GM18508 (cell line): ENCODE results near the gene OAT.
"Not testable (repeated sequence)": the region's sequence is repeated elsewhere in the genome, so short reads cannot be mapped to it uniquely, and the experiment has no call there.

ENCODE experiments used
- ATAC-seq: cut with Tn5 transposase; IDR thresholded peaks from one replicate; pipeline ENCODE4 v1.9.1; 2021; ENCODE audit warnings: moderate number of reproducible peaks; ENCODE audit not compliant: insufficient read depth, unreplicated experiment

OAT gene

DNA sequence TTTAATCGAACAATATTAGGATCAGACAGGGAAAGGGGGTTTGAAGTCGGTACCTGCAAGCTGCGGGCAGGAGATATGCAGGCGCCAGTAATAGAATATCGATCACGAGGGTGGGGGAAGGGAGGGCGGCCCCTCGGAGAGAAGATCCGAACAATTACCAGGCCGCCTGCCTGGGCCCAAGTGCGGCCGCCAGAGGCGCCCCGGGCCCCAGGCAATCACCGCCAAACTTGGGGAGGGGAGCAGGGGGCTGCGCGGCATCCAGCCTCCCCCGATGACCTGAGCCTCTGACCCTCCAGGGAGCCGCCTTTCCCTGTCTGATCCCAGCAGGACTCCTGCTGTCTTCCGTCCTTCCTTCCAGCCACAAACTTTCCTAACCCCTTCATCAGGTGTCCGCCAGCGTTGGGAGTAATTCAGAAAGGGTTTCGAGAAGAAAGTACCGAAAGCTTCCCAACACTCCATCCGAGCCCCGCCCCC lies 30.0 kb upstream of the OAT start:
- no peak for ATAC-seq

DNA sequence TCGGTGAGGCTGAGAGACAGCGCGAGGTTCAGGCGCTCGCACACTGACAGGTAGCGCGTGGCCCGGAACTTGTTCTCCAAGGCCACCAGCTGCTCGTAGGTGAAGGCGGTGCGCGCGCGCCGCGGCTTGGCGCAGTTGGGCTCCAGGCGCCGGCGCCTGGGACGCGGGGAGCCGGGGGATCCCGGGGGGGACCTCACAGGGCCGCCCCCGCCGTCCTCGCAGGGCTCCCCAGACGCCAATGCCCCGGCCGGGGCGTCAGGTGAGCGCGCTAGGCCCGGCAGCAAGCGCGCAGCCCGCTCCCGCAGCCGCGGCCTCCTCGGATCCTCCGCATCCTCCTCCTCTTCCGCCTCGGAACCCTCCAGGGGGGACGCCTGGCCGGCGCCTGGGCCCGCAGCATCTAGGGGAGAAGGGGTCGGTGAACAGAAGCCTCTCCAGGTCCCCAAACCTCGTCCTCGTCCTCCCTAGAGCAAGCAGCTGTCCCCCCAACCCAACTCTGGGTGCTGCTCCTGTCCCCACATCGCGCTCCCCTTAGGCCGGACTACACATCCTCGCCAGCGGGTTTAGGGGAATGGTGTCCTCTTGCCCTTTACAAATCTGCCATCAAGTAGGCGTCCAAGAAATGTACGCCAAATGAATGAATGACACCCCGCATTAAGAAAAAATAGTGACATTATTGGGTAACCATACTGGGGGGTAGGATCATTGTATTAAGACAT lies 29.2 kb upstream of the OAT start:
- no peak for ATAC-seq

DNA sequence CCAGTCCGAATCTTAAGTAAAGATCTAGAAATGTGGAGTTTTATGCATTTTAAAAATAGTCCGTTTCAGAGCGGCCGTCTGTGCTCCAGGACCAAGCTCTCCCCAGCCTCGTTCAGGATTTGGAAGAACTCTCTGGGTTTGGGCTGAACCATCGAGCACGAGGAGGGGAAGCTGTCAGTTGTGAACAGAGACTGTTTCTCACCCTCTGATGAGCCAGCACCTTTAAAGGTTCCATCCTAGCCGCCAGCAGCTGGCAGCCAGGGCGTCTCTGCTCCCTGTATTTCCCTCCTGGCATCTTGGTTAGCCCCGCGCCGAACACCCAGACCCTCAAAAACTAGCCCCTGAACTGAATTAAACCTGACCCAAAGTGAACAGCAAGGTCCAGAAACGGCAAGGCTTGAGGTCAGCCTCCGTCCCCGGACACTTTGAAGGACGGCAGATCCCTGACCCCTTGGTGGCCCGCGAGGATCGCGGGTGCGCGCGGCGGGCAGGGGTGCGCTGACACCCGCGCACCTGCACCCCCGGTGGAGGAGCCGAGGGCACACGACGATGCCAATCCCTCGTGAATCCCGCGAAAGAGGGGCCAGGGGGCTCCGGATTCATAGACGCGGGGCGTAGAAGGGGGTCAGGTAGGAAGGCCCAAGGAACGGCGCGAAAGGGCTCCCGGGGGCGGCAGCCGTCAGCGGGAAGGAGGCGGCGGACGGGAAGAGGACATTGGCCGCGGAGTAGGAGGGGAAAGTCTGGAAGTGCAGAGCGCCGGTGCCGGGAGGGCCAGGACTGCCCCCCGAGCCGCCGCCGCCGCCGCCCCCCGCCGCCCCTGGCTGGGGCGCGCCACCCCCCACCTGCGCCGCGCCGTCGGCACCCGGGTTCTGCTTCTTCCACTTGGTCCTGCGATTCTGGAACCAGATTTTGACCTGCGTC lies 28.4 kb upstream of the OAT start:
- no peak for ATAC-seq

DNA sequence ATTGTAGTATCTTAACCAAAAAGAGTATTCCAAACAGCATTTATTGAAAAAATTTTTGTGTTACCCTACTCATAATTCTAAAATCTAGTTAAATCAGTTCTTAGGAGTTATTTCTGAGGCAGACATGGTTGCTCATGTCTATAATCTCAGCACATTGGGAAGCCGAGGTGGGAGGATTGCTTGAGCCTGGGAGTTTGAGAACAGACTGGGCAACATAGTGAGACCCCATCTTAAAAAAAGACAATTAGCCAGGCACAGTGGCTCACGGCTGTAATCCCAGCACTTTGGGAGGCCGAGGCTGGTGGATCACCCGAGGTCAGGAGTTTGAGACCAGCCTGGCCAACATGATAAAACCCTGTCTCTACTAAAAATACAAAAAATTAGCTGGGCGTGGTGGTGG lies 23.0 kb upstream of the OAT start:
- not testable (repeated sequence) for ATAC-seq

DNA sequence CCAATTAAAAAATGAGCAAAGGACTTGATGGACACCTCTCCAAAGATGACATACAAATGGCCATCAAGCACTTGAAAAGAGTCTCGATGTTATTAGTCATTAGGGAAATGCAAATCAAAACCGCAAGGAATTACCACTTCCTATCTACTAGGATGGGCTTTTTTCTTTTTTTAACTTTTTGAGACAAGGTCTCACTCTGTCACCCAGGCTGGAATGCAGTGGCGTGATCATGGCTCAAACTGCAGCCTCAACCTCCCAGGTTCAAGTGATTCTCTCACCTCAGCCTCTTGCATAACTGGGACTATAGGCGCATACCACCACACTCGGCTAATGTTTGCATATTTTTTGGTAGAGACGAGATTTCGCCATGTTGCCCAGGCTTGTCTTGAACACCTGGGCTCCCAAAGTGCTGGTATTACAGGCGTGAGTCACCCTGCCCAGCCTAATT lies 17.5 kb upstream of the OAT start:
- peak; percentile 65 for ATAC-seq

DNA sequence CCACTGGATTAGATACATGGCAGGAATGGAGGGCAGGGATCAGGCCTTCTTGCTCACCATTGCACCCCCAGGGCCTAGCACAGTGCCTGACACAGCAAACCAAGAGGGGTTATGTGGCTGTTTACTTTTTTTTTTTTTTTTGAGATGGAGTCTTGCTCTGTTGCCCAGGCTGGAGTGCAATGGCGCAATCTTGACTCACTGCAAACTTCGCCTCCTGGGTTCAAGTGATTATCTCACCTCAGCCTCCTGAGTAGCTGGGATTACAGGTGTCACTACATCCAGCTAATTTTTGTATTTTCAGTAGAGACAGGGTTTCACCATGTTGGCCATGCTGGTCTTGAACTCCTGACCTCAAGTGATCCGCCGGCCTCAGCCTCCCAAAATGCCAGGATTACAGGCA lies 17.0 kb upstream of the OAT start:
- not testable (repeated sequence) for ATAC-seq

DNA sequence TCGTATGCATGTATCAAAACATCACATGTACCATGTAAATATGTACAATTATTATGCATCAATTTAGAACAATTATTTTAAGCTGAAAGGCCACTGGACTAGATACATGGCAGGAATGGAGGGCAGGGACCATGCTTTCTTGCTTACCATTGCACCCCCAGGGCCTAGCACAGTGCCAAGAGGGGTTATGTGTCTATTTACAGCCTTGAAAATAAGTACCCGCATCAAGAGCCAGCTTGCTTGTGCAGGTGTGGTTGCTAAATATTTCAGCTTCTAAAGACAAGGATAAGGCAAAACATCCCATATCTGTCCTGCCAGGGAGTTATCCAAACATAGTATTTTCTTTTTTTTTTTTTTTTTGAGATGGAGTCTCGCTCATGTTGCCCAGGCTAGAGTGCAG lies 14.7 kb upstream of the OAT start:
- ATAC-seq: no peak

DNA sequence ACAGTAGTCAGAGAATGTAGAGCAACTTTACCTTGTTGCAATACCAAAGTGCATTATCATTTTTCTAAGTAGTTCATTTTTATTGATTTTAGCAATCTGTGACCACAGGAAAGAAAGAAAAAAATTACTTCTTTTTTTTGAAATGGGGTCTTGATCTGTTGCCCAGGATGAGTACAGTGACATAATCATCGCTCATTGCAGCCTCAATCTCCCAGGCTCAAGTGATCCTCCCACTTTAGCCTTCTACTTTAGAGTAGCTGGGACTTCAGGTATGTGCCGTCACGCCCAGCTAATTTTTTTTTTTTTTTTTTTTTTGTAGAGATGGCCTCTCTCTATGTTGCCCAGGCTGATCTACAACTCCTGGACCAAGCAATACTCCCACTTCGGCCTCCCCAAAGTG lies 11.4 kb upstream of the OAT start:
- no peak for ATAC-seq

DNA sequence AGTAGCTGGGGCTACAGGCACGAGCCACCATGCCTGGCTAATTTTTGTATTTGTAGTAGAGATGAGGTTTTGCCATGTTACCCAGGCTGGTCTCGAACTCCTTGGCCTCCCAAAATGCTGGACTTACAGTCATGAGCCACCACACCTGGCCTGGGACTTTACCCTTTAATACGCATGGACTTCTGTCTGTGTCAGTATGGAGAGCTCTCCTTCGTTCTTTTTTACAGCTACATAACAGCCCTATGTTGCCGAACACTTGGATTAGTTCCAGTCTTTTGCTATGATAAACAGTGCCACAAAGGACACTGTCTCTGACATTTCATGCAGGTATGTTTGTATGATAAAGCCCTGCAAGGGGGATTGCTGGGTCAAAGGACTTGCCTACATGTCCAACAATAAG lies 10.9 kb upstream of the OAT start:
- ATAC-seq: no peak

DNA sequence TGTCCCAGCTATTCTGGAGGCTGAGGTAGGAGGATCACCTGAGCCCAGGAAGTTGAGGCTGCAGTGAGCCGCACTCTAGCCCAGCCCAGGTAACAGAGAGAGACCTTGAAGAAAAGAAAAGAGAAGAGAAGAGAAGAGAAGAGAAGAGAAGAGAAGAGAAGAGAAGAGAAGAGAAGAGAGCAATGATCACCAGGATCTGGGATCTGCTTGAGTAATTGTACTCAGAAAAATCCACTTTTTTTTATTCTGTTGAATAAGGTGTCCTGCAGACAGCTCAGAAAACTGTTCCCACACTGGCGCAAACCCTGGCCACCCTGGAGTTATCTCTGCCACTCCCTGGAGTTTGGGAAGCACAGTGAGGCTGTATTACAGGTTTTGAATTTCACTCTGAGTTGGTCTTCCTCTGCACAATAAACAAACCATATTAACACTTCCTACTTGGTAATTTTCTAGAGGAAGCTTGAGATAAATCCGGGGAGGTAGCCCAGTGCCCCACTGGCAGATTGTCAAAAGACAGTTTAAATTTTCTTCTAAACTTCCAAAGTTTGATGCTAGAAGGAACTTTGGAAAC lies 9.6 kb upstream of the OAT start:
- no peak for ATAC-seq

DNA sequence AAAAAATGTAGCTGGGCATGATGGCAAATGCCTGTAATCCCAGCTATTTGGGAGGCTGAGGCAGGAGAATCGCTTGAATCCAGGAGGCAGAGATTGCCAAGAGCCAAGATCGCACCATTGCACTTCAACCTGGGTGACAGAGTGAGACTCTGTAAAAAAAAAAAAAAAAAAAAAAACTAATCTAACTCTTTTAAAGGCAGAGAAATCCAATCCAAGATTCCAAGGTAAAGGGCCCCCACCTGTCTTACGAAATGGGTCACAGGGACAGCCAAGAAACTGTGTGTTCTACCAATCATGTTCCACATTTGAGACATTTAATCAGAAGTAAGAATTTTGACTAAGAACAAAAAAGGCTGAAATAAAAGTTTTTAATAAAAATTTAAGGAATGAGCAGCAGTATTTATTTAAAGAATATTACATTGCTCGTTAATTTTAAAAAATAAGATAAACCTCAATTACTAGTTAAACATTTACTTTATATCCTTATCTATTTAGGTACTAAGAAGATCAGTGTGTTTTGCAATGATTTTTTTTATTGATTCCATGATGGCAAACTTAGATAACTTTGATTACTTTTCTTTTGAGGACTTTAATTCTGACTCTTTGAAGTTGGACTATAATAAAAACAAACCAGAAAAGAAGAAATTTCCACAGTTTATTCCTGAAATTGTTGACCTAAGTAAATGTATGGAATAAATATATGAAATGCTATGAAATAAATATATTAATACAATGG lies 6.7 kb upstream of the OAT start:
- no peak for ATAC-seq

DNA sequence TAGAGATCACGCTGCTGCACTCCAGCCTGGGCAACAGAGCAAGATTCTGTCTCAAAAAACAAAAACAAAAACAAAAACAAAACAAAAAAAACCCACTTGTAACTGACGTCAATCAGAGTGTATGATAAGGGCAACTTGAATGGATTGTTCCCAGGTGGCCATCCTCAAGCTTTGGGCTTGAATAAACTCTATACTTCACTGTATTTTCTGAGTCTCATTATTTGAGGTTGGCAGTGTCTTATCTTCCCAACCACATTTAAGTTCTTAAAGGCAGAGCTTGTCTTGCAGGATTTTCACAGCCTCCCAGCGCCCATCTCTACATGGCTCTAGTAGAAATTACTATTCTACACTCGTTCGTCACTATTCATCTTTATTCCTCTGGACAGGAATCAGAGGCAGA lies 5.1 kb upstream of the OAT start:
- ATAC-seq: no peak

DNA sequence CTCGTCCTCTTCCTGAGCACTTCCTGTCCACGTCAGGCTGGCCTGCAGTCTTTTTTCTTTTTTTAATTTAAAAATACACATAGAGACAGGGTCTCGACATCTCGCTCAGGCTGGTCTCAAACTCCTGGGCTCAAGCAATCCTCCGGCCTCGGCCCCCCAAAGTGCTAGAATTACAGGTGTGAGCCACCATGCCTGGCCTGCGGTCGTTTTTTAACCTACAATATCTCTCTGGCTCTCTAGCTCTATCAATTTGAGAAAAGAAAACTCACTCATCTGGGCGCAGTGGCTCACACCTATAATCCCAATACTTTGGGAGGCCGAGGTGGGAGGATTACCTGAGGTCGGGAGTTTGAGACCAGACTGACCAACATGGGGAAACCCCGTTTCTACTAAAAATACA lies 4.0 kb upstream of the OAT start:
- ATAC-seq: no peak

DNA sequence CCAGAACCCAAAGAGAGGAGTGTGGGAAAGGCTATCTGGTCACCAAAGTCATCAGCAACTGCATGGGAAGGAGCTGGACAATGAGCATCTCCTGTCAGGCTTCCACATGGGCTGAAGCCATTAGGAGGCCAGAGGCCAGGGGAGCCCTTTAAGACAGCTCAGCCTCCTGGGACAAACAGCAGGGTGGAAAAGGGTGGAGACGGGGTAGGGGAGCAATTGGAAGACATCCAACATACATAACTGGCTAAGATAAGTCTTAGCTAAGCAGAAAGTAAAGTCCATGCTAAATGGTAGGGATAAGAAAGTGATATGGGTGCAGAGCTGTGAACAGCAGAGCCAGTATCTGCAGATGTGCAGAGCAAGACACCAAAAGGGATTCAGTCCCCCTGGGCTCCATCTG lies 1.5 kb upstream of the OAT start:
- no peak for ATAC-seq

DNA sequence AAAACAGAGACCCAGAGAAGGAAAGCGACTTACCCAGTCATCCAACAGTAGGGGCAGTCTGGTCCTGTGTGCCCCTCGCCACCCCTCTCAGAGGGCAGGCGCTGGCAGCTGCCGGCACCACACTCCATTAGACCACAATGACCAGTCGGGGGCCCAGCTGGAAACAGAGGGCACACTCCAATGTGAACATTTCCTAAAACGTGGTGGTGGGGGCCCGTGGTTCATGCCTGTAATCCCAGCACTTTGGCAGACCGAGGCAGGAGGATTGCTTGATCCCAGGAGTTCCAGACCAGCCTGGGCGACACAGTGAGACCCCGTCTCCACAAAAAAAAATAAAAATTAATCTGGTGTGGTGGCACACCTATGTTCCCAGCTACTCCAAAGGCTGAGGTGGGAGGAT lies 912 bp upstream of the OAT start:
- ATAC-seq: no peak

DNA sequence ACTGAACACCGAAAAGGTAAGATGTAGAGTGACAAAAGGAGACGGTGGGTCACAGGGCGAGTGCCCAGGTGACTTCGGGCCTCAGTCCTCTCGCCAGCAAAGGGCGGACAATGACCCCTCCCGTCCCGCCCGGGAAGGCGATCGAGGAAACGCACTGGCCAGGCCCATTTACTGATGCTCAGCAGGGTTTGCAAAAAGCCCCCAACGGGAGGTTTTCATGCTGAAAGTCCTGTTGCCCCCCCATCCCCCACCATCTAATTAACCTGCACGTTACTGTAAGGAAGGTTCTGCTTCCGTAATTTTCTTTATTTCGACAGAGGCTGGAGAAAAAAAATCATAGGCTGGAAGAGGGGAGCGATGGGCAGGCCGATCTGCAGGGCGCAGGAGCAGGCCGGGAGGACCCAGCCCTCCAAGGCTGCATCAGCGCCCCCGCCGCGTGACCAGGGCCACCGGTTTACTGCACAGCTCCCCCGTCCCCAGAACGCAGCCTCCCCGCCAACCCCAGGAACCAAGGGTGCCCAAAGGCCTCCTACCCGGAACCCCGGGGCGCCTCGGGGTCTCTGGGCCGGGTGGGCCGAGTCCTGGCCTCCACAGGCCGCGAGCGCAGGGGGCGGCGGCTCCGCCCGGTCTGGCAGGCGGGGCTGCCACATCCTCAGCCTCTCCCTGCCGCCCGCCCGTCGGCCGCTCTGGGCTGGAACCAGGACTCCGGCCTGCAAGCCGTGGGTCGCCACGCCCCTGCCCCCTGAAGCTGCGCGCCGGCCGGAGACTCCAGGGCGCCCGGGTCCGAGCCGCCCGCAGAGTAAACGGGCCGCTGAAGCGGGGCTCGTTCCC lies 613 bp downstream of the OAT start:
- no peak for ATAC-seq

DNA sequence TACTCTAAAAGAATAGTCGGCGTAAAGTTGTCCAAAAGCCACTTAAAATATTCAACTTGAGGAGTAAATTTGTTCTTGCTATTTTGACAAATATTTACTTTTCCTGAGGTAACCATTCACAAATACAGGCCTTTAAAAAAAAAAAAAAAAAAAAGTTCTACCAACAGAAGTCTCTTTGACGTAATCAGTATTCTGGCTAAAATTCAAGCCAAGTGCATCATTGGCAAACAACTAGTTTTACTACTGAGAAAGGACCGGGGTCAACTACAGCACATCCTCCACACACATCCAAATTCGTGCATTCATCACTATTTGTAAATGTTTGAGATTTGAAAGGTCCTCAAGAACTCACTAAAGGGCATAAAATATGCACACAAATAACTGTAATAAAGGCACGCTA lies 2.0 kb downstream of the OAT start:
- no peak for ATAC-seq

DNA sequence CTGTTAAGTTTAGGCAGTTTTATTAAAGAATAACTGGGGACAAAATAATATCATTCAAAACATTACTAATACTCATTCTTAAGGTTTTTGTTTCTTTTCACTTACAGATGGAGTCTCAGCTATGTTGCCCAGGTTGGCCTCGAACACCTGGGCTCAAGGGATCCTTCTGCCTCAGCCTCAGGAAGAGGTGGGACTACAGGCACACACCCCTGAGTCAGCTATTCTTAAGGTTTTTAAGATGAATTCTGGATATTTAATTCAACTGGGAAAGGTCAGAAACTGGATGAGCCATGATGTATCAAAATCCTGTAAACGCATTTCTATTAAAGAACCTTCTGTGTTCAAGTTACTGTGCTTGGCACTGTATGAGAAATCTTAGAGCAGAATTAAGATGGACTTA lies 3.5 kb downstream of the OAT start:
- no peak for ATAC-seq

DNA sequence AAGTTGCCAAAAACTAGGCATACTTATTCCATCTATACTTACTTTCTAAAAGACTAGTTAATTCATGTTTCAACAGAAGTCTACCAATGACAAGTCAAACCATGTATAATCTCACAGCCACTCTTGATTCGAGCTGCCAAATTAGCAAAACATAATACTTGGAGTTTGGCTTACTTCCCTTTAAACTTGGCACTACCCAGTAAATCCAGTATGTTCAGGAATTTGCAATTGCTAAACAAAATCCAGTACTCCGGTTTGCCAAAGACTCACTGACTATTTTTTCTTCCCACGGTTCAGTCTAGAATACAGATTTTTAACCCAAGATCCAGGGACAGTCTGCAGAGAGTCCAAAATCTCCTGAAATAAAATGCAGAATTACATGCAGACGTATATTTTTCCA lies 4.6 kb downstream of the OAT start:
- ATAC-seq: no peak

DNA sequence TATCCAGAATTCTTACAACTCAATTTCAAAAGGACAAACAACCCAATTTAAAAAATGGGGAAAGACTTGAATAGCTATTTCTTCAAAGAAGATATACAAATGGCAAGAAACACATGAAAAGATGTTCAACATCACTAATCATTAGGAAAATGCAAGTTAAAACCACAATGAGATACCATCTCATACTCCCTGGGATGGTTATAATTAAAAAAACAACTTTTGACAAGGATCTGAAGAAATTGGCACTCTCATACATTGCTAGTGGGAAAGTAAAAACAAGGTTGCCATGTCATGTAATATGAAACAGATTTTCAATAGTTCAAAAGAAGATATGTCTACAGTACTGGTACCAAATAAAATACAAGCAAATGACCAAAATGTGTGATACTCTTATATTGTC lies 9.0 kb downstream of the OAT start:
- no peak for ATAC-seq
